B cell (primary cell): ENCODE data around the gene DEFB128. TPM values are rescaled to one million over a fixed set of nuclear protein-coding genes. Genes with fewer than 3 reads are reported as not detected.
A peak's percentile ranks its signal among the peaks of the same experiment; 100 is the strongest.

Experiments
- ATAC-seq: fragments of 200-7000 bp; cut with Tn5 transposase; one replicate; pipeline ENCODE4 v1.10.0; 2021; ENCODE audit warnings: low read depth, mild to moderate bottlenecking, moderate number of reproducible peaks, moderate library complexity
- CTCF ChIA-PET: fragments of 350-600 bp; sonication (Branson Sonifier 250); formaldehyde crosslinking; loops from one replicate; lab custom pipeline; 2021; ENCODE audit warnings: antibody characterized with exemption, inconsistent platforms; lab: Charles Lee
- POLR2A ChIA-PET: fragments of 350-600 bp; sonication (Branson Sonifier 250); formaldehyde crosslinking; loops from one replicate; lab custom pipeline; 2021; ENCODE audit warnings: antibody characterized with exemption; lab: Charles Lee
- DNase-seq: peaks from one replicate; pipeline ENCODE4 v3.0.0; 2013
- H2AFZ ChIP-seq: 2 replicates; pipeline ENCODE4 v1.6.1; 2012; ENCODE audit warnings: mild to moderate bottlenecking, low read depth, low read length; ENCODE audit not compliant: insufficient read depth, poor library complexity, severe bottlenecking
- H3K27ac ChIP-seq, 2 donors: 1 replicate in 1 of 2; 2 replicates in 1 of 2; pipeline ENCODE4 v1.5.1; 2012 to 2013; ENCODE audit warnings: low read length in 2 of 2, mild to moderate bottlenecking in 2 of 2, moderate library complexity in 1 of 2
- H3K27me3 ChIP-seq, 4 experiments: fragments of 200-600 bp in 1 of 4; sonication (generic) in 1 of 4; replicated peaks in 1 of 4; 1 replicate in 2 of 4; 2 replicates in 2 of 4; pipeline versions ENCODE4 v1.6.1 to v1.7.0; 2013 to 2016; ENCODE audit warnings: low read length in 3 of 4, mild to moderate bottlenecking in 2 of 4, mixed read lengths in 1 of 4, moderate library complexity in 1 of 4; ENCODE audit not compliant: insufficient read depth in 4 of 4, control insufficient read depth in 3 of 4; ENCODE audit errors: control extremely low read depth in 1 of 4
- H3K36me3 ChIP-seq, 2 experiments: replicated peaks in 1 of 2; 1 replicate in 1 of 2; 2 replicates in 1 of 2; pipeline versions ENCODE4 v1.6.1 to v1.7.1; 2013; ENCODE audit warnings: low read length in 1 of 2; ENCODE audit not compliant: insufficient read depth in 2 of 2, control insufficient read depth in 1 of 2; ENCODE audit errors: control extremely low read depth in 1 of 2, extremely low read depth in 1 of 2
- H3K4me1 ChIP-seq, 2 donors: fragments of 200-600 bp in 1 of 2; sonication (generic) in 1 of 2; 1 replicate in 1 of 2; 2 replicates in 1 of 2; pipeline versions ENCODE4 v1.5.1 to v1.6.1; 2013 to 2017; ENCODE audit warnings: low read length in 2 of 2; ENCODE audit not compliant: control insufficient read depth in 2 of 2, insufficient read depth in 2 of 2
- H3K4me2 ChIP-seq: replicated peaks from 2 replicates; pipeline ENCODE3; 2012; ENCODE audit warnings: mild to moderate bottlenecking, low read depth, low read length; ENCODE audit not compliant: poor library complexity, severe bottlenecking
- H3K4me3 ChIP-seq, 5 experiments: fragments of 200-600 bp in 1 of 5; sonication (generic) in 1 of 5; 1 replicate in 3 of 5; 2 replicates in 2 of 5; pipeline versions ENCODE4 v1.5.1 to v1.7.0; 2011 to 2016; ENCODE audit warnings: low read length in 4 of 5, mild to moderate bottlenecking in 4 of 5, low read depth in 2 of 5, control low read depth in 1 of 5, moderate library complexity in 1 of 5; ENCODE audit not compliant: insufficient read depth in 1 of 5; ENCODE audit errors: control extremely low read depth in 1 of 5, extremely low read depth in 1 of 5
- H3K79me2 ChIP-seq: fragments of 200-600 bp; sonication (generic); one replicate; pipeline ENCODE4 v1.6.0; 2016; ENCODE audit warnings: low read length; ENCODE audit not compliant: control insufficient read depth, insufficient read depth
- H3K9ac ChIP-seq: fragments of 200-600 bp; sonication (generic); 2 replicates; pipeline ENCODE4 v1.6.1; 2017; ENCODE audit warnings: mild to moderate bottlenecking, low read length, moderate library complexity
- H3K9me3 ChIP-seq, 3 donors: one replicate each; pipeline versions ENCODE4 v1.6.1 to v1.7.1; 2013; ENCODE audit warnings: low read length in 2 of 3; ENCODE audit not compliant: control insufficient read depth in 2 of 3, insufficient read depth in 1 of 3; ENCODE audit errors: control extremely low read depth in 1 of 3
- H4K20me1 ChIP-seq: 2 replicates; pipeline ENCODE4 v1.6.0; 2012; ENCODE audit warnings: mild to moderate bottlenecking, low read length; ENCODE audit not compliant: insufficient read depth, control insufficient read depth, poor library complexity, severe bottlenecking
- H3K27ac Mint-ChIP-seq: one replicate; pipeline ENCODE4 v1.8.0; 2021; ENCODE audit warnings: mixed read lengths
- H3K27me3 Mint-ChIP-seq: one replicate; pipeline ENCODE4 v1.8.0; 2021; ENCODE audit warnings: mixed read lengths
- H3K4me1 Mint-ChIP-seq: one replicate; pipeline ENCODE4 v1.8.0; 2021; ENCODE audit warnings: mixed read lengths
- H3K4me3 Mint-ChIP-seq: one replicate; pipeline ENCODE4 v1.8.0; 2021; ENCODE audit warnings: mixed read lengths
- H3K9me3 Mint-ChIP-seq: one replicate; pipeline ENCODE4 v1.8.0; 2022; ENCODE audit warnings: mixed read lengths; ENCODE audit not compliant: insufficient read depth
- CTCF ChIP-seq: fragments of 200-600 bp; IDR thresholded peaks from one replicate; pipeline ENCODE4 v1.8.0; 2022; ENCODE audit warnings: antibody characterized with exemption, mild to moderate bottlenecking
- EZH2 ChIP-seq: IDR thresholded peaks from 2 replicates; pipeline ENCODE4 v1.6.1; 2012; ENCODE audit warnings: borderline replicate concordance, low read depth, mild to moderate bottlenecking, moderate library complexity, low read length; ENCODE audit not compliant: insufficient read depth, poor library complexity, severe bottlenecking
- WGBS: methylation state at CpG from one replicate; pipeline ENCODE4 v1.1.5; 2013; ENCODE audit warnings: missing lambda C conversion rate; ENCODE audit not compliant: insufficient coverage; 5-methylcytosine and 5-hydroxymethylcytosine counted together
- intact Hi-C: fragments of 100-400 bp; cut with micrococcal nuclease; formaldehyde crosslinking; loops from one replicate; pipeline ENCODE4 v1.10.0; 2022
- polyA plus RNA-seq: library from polyadenylated mRNA; depleted of rRNA; stranded (reverse); fragments of >200 nt; gene quantifications from 2 replicates; pipeline ENCODE4 v1.2.3, GENCODE V29; 2012
- total RNA-seq, 2 donors: library from RNA; stranded (reverse); fragments of 120-200 nt in 1 of 2; gene quantifications; 1 replicate in 1 of 2; 2 replicates in 1 of 2; pipeline versions ENCODE4 v1.2.3 to v1.2.4, GENCODE V29; 2013 to 2022

The DEFB128 gene
- total and polyA plus RNA-seq, 2 donors (not counting 1 experiment from before 2014, with no cell fraction given) = not detected

DNA sequence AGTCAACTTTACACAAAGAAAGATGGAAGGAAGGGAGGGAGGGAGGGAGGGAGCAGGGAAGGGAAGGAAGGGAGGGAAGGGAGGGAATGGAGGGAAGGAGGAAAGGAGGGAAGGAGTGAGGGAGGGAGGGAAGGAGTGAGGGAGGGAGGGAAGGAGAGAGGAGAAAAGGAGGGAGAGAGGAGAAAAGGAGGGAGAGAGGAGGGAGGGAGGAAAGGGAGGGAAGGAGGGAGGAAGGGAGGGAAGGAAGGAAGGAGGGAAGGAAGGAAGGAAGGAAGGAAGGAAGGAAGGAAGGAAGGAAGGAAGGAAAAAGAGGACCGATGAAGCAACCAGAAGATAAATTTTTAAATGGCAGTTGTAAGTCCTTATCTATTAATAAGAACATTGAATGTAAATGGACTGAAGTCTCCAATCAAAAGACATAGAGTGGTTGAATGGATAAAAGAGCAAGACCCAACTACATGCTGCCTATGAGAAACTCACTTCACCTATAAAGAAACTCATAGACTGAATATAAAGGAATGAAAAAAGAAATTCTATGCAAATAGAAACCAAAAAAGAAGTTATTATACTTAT, 31.8 kb upstream of the DEFB128 start:
- ATAC-seq (no peak), DNase-seq (no peak)
- ChIA-PET CTCF (no interaction called here), POLR2A (no interaction called here)
- Histone ChIP-seq H3K79me2 (no peaks in the 10 kb centered on the region), H3K4me1 (no peaks in the 10 kb centered on the region), H3K36me3 (no peaks in the 10 kb centered on the region), H3K27me3 (peaks cover 0 to 10% (median 7%) of the 10 kb centered on the region in 4 experiments), H4K20me1 (no peaks in the 10 kb centered on the region), H2AFZ (no peak overlapping the region), H3K4me2 (no peak overlapping the region), H3K27ac (no peak overlapping the region), H3K9ac (no peak overlapping the region), H3K9me3 (no peaks in the 10 kb centered on the region), H3K4me3 (no peak overlapping the region)
- TF ChIP-seq CTCF (no peak), EZH2 (no peak)
- Mint-ChIP-seq H3K4me1 (peaks cover 4% of the 10 kb centered on the region), H3K4me3 (no peak overlapping the region), H3K27me3 (peaks cover 42% of the 10 kb centered on the region), H3K9me3 (no peaks in the 10 kb centered on the region), H3K27ac (no peak overlapping the region)
- intact Hi-C loops = no loop called here
- WGBS = no CpG with 5 or more reads among the region's 1 CpG

DNA sequence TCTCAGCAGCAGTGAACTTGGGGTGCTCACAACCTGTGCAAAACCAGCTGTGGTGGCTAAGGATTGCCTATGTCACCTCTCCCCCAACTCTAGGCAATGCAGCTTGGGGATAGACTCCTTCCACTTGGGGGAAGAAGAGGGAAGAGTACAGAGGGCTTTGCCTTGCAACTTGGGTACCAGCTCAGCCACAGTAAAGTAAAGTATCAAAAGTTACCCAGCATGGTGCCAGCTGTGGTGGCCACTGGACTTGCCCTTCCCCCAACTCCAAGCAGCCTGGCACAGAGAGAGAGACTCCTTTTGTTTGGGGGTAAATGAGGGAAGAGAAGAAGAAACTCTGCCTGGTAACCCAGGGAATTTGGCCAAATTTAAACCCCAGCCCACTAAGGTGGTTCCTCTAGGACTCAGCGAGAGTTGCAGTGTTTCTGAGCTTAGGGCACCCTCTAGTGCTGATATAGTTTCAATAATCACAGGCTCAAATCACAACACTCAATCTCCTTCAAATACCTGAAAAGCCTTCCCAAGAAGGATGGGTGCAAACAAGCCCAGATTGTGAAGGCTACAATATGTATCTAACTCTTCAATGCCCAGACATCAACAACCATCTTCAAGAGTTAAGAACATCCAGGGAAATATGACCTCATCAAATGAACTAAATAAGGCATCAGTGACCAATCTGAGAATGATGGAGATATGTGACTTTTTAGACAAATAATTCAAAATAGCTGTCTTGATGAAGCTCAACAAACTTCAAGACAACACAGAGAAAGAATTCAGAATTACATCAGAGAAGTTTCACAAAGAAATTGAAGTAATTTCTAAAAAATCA, 30.0 kb upstream of the DEFB128 start:
- H2AFZ ChIP-seq = no peak overlapping the region
- Mint-ChIP-seq H3K4me1 (no peaks in the 10 kb centered on the region), H3K27ac (no peak overlapping the region), H3K4me3 (no peak overlapping the region), H3K27me3 (peaks cover 42% of the 10 kb centered on the region), H3K9me3 (no peaks in the 10 kb centered on the region)
- POLR2A ChIA-PET = no interaction called here
- H3K27ac ChIP-seq = no peak overlapping the region
- DNase-seq = peak; percentile 10
- no peaks in the 10 kb centered on the region for H3K79me2 ChIP-seq
- no peaks in the 10 kb centered on the region for H3K9me3 ChIP-seq
- no peak overlapping the region for H3K4me2 ChIP-seq
- no peak for TF ChIP-seq CTCF
- no peak for TF ChIP-seq EZH2
- WGBS = no CpG with 5 or more reads among the region's 1 CpG
- H3K27me3 ChIP-seq = peaks cover 0 to 13% (median 8%) of the 10 kb centered on the region in 4 experiments
- no peak overlapping the region for H3K9ac ChIP-seq
- H4K20me1 ChIP-seq = no peaks in the 10 kb centered on the region
- no peaks in the 10 kb centered on the region for H3K4me1 ChIP-seq
- intact Hi-C loops = no loop called here
- CTCF ChIA-PET = interaction anchor here (0.7 to 1.5 kb wide), 3 partner anchors 8 to 111 kb away, joined by 4 to 6 read pairs (median 6); no protein-coding TSS in a partner anchor
- no peaks in the 10 kb centered on the region for H3K36me3 ChIP-seq
- no peak overlapping the region for H3K4me3 ChIP-seq
- ATAC-seq = no peak
